ENCODE measurements around the gene HTT.

The HTT gene

DNA sequence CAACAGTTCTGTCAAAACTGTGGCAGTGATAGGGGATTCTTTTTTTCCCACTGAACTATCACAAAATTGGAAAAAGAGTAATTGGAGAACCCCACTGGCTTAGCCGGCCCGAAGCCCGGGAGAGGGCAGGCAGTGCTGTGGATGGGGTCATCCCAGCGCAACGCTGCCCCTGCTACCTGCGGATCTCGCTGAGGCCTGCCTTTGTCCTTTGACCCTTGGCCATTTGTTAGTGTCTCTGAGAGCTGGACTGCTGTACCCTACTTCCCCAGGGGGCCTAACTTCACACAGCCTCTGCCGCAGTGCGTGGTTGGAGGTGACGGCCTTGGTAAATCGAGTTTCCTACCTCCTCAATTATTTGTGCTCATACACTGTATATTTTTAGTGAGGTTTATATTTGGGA lies 131.5 kb downstream of the HTT start:
- no peak for DNase-seq

DNA sequence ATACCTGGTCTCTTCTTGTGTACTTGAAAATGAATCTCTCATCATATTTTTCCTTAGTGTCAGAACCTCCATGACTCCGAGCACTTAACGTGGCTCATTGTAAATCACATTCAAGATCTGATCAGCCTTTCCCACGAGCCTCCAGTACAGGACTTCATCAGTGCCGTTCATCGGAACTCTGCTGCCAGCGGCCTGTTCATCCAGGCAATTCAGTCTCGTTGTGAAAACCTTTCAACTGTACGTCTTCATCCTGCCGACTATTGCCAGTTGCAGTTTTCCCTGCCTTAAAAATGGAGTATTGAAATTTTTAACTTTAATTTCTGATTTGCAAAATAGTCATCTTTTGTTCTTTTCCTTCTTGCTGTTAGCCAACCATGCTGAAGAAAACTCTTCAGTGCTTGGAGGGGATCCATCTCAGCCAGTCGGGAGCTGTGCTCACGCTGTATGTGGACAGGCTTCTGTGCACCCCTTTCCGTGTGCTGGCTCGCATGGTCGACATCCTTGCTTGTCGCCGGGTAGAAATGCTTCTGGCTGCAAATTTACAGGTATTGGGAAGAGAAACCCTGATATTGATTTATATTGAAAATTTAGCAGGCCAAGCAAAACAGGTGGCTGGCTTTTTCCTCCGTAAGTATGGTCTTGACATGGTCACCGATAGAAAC lies 132.1 kb downstream of the HTT start:
- DNase-seq: no peak

DNA sequence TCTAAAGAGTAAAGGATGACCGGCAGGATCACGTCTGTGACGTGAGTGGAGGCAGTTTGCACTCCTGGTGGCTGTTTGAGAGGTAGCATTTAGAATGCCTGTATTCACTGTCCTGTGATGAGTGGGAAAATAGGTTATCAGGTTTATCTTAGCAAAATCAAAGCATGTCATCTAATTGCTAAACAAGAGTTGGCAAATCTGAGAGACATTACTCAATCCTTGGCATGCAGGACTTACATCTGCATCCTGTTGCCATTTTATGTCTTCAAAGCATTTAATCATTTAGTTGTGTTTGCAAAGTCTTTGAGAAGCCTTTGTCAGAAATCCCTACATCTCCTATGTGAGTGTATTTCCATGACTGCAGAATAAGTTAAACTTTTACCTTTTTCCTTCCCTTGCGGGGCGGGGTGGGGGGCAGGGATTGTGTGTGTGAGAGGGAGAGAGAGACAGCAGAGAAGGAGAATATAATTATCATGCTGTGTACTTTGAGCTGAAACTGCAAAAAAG lies 133.1 kb downstream of the HTT start:
- DNase-seq: no peak

DNA sequence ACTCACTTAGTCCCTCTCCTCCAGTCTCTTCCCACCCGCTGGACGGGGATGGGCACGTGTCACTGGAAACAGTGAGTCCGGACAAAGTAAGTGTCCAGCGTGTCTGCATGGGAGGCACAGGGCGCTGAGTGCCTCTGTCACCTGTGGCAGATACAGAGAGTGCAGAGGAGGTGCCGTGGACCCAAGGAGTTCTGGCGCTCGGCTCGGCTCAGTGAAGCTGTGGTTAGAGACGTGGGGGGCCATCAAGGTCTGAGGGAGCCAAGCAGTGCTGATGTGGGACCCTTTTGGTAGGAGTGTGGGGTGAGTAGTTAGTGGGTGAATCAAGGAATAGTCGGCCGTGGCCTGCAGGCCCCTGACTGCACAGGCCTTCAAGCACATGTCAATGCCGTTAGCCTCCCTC lies 134.3 kb downstream of the HTT start:
- DNase-seq: no peak

DNA sequence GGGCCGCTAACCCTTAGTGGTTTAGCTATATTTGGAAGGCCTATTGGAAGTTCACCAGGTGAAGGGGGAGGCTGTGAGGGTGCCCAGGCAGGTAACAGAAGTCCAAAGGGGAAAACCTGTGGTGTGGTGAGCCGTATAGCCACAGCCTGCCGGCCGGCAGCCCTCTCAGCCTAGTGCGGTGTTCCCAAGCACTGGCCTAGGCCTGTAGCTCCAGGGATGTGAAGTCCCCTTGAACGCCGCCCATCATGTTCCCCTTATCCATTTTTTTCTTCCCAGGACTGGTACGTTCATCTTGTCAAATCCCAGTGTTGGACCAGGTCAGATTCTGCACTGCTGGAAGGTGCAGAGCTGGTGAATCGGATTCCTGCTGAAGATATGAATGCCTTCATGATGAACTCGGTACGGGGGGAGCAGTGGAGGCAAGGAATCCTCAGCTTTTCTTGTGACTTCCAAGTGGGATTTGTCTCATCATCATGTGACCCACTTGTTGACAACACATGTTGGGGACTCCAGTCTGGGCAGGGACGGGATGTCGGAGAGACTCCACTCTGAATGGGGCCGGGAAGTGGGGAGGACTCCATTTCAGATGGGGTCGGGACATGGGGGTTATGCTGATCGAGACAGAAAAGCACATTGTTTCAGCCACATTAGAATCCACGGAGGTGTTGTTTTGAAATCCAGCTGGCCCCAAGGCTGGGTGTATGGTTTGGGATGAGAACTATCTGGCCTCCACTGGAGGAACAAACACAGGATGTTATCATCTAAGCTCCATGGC lies 135.3 kb downstream of the HTT start:
- no peak for DNase-seq

DNA sequence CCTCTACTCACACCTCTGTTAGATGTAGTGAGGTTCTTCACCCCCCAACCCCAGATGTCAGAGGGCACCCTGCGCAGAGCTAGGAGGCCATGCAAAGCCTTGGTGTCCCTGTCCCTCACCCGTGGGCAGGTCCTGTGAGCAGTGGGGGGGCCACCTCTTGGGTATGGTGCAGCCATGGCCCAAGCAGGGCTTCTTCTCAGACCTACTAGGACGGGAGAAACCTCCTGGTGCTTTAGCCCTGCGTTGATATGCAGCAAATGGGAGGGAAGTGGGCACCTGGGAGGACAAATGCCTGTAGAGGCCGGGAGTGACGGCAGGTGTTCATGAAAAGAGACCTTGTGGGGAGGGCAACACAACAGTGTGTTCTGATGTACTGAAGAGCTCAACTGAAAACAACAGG lies 136.0 kb downstream of the HTT start:
- DNase-seq: no peak

DNA sequence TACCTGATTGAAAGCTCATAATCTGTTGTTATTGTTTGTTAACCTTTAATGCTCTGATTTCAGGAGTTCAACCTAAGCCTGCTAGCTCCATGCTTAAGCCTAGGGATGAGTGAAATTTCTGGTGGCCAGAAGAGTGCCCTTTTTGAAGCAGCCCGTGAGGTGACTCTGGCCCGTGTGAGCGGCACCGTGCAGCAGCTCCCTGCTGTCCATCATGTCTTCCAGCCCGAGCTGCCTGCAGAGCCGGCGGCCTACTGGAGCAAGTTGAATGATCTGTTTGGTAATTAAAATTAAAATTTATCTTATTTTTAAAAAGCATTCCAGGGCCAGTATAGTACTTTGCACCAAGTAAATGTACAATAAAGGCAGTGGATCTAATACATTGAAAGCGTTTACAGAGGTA lies 137.4 kb downstream of the HTT start:
- DNase-seq: no peak

DNA sequence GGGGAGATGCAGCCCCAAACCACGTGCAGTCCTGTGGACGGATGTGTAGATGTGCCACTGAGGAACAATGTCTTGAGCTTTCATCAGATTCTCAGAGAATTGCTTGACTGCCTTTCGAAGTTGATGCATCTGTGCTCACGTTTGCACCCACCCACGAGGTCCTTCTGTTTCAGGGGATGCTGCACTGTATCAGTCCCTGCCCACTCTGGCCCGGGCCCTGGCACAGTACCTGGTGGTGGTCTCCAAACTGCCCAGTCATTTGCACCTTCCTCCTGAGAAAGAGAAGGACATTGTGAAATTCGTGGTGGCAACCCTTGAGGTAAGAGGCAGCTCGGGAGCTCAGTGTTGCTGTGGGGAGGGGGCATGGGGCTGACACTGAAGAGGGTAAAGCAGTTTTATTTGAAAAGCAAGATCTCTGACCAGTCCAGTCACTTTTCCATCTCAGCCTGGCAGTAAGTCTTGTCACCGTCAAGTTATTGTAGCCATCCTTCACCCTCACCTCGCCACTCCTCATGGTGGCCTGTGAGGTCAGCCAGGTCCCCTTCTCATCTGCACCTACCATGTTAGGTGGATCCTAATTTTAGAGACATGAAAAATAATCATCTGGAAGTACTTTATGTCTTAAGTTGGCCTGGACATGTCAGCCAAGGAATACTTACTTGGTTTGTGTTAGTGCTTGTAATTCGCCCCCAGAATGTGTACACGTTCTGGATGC lies 138.1 kb downstream of the HTT start:
- DNase-seq: no peak

DNA sequence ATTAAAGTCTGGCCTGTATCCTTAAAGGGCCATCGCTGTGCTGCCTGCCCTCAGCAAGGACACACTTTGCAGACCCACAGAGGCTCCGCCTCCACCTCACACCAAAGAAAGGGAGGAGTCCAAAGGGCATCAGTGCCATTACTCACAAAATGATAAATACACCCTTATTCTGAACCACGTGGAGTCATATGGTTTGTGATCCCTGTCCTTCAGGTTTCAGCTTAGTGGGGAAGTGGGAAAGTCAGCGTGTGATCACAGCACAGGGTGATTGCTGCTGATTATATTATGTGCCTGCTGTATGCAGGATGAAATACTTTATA lies 138.6 kb downstream of the HTT start:
- DNase-seq: no peak

DNA sequence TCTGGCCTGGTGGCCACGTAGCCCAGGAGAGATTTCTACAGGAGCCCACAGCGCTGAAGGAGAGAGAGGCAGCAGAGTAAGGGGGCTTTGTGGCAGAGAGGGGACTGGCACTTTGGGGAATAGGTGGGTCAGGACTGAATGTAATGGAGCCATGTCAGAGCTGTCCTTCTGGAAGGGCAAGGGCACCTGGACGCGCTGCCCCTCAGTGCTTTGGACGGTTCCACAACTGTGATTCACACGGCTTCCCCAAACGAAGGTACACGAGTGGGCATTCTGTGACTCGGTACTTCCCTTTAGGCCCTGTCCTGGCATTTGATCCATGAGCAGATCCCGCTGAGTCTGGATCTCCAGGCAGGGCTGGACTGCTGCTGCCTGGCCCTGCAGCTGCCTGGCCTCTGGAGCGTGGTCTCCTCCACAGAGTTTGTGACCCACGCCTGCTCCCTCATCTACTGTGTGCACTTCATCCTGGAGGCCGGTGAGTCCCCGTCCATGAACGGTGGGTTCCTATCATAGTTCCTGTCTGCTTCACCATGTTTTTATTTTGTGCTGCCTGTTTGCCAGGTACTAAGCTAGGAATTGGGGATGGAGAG lies 139.3 kb downstream of the HTT start:
- DNase-seq: no peak

DNA sequence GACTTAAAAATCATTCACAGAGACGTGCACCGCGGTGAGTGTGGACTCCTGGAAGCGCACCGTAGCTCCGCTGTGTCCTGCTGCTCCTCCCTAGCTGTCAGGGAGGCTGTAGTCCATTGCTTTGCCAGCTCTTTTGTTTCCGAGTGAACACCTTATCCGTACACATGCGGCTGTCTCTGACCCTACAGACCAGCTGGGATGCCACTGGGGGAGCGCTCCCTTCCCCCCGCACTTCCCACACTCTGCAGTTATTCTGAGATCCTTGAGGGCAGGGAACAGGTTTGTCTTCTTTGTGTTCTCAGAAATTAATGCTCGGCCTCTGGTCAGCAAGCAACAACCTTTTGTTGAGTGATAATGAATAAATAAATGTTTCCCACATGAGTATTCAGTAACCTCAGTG lies 140.8 kb downstream of the HTT start:
- DNase-seq: no peak

DNA sequence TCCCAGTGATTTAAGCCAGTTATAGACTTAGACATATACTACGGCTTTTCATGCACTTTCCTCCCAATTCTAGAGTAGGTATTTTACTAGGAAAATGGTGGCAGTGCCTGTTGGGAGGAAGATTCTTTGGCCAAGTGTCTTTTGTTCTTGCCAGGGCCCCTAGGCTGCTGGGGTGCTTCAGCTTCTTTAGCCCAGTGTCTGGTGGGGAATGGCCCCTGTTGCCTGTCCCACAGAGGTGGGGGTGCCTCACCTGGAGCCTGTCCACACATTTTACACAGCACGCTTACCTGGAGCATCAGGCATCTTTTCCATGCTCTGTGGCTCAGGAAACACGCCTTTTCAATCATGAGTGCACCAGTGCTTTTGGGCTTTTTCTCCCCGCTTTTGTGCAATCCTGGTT lies 141.3 kb downstream of the HTT start:
- DNase-seq: no peak

DNA sequence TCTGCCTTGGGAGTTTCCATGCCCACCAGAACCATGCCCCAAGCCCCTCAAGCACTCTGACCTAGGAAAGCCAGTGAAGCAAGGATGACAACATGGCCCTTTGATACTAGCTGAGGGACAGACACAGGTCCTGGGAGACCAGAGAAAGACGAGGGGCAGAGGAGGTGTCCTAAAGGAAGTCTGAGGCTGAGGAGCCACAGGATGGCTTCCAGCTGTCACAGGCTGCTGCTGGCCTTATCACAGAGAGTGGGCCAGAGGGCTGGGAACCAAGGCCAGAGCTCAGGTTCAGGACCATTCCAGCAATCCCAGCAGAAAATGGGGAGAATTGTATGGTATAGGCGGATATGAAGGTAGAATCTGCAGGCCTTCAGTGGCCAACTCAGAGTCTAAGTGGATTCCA lies 142.8 kb downstream of the HTT start:
- no peak for DNase-seq

DNA sequence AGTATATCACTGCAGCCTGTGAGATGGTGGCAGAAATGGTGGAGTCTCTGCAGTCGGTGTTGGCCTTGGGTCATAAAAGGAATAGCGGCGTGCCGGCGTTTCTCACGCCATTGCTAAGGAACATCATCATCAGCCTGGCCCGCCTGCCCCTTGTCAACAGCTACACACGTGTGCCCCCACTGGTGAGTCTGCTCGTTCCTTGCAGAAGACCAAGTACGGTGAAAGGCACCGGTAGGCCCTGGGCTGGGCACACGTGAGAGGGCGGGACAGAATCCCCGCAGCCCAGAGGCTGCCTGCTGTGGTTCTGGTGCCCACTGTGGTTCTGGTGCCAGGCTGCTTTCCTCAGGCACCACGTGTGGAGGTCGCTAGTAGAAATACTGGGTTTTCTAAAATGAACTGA lies 143.3 kb downstream of the HTT start:
- DNase-seq: no peak

DNA sequence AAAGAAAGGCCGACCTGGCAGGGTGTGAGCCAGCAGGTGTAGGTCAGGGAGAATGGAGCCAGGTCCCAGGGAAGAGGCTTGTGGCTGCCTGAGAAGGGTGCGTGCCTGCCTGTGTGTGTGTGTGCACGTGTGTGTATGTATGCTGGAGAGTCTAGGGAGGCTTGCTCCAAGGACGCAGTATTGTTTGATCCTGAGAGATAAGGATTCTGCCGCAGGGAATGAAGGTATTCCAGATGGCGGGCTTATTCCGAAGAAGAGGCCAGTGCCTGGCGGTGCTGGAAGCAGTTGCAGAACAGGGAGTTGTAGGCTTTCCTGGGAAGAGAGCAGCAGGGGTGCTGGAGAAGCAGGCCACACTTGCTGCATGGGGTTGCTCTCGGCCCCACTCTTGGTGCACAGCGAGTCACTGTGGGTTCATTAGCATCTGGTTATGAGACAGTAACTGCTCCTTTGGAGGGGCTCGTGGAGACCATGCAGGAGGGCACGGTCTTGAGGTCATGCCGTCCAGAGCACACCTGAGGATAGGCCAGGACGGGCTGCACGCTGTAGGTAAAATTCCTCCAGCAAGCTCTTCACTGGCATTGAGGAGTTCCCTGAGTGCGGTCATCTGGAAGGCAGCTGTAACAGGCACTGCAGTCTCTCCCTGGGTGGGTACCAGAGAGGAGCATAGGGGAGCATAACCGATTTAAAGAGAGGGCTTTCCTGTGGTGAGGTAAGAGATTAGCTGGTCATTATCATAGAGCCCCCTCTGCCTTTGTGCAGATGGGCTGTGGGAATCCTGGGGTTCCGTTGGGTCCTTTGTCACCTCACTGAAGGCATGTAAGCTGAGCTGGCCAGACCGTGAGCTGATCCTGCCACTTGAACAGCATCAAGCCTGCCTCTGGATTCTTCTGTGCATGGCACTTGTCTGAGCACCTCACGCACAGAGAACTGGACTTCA lies 144.6 kb downstream of the HTT start:
- no peak for DNase-seq

DNA sequence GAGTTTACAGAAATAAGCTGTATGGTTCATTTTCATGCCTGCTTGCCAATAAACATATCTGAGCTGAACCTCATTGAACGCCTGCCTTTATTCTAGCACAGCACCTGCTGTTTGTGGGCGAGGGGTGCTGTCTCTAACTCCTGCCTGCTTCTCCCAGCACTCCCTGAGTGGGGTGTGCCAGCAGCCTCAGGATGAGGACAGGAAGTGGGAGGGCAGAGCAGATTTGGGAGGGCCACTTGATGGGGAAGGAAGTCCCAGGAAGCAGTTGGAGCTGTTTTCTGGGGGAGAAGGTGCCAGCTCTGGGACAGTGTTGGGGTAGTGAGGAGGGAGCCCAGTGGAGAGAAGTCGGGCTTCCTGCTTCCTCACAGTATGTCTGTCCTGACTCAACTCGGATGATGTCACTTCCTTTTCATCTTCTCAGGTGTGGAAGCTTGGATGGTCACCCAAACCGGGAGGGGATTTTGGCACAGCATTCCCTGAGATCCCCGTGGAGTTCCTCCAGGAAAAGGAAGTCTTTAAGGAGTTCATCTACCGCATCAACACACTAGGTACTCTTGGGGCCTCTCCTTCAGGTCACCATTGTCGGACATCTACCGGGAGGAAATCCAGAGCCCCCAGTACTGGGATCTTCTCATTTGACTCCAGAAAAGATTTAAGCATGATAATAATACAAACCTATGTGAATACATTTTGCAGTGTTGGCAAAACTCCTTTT lies 145.4 kb downstream of the HTT start:
- no peak for DNase-seq

DNA sequence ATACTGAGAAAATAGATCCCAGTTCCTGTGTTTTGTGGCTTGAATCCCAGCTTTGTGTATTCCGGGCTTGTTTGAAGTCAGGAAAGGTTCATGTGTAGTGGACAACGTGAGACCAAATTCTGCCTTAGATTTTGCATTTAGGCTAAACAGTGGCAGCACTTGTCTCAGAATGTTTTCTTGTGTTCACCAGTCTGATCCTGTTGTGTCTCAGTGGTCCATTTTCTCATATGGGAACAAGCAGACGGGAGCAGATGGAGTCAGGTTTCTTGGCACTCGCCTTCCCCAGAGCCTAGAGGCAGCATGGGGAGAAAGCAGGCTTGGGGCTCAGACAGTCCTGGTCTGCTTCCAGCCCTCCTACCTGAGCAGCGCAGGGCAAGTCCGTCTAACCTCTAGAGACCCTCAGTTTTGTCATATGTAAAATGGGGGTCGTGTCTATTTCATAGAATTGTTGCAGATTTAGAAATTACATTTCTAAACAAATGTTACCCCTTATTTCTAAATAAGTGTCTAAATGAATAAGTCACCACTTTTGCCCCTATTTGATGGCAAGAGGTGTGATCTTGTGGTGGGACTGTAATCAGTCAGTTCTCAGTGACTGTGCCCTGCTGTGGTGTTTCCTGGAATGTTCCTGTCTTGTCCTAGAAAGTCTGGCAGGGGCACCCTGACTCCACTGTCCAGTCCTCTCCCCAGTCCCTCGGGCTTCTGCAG lies 146.1 kb downstream of the HTT start:
- DNase-seq: no peak

DNA sequence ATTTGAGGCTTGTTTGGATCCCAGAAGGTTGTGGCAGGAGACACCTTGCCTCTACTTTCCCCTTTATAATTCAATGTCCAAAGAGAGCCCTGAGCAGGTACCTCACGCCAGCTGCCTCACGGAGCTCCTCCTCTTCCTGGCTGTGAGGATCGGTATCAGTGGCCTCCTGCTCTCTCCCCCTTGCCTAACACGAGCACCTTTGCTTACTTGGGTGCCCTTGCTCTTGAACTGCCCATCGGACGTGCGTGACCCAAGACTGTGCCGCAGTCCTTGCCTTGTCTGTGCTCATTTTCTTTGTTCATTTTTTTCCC lies 146.7 kb downstream of the HTT start:
- no peak for DNase-seq

DNA sequence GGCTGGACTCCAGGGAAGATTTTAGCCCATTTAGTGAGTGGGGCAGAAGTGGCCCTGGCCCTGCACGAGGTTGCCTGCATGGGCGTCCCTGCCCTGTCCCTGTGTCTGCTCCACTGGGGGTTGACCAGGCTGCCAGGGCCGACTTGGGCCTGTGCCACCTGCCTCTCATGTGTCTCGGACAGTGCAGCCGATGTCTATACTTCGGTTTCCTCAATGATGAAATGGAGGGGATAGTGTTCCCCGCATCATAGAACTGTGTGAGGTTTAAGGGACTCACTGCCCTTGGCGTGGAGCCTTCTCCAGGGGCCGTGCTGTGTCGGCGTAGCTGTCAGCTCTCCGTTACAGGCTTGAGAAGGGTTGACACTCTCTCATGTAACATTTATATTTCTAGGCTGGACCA lies 147.5 kb downstream of the HTT start:
- no peak for DNase-seq

DNA sequence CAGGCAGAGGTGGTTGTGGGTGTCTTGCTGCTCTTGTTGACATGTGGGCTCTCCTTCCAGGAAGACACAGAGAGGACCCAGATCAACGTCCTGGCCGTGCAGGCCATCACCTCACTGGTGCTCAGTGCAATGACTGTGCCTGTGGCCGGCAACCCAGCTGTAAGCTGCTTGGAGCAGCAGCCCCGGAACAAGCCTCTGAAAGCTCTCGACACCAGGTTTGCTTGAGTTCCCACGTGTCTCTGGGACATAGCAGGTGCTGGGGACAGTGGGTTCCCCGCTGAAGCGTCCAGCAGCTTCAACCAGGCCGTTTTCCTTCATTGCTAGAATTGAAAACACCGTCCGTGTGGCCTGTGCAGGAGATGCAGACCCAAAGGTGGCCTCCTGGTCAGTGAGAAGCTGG lies 148.9 kb downstream of the HTT start:
- DNase-seq: no peak

DNA sequence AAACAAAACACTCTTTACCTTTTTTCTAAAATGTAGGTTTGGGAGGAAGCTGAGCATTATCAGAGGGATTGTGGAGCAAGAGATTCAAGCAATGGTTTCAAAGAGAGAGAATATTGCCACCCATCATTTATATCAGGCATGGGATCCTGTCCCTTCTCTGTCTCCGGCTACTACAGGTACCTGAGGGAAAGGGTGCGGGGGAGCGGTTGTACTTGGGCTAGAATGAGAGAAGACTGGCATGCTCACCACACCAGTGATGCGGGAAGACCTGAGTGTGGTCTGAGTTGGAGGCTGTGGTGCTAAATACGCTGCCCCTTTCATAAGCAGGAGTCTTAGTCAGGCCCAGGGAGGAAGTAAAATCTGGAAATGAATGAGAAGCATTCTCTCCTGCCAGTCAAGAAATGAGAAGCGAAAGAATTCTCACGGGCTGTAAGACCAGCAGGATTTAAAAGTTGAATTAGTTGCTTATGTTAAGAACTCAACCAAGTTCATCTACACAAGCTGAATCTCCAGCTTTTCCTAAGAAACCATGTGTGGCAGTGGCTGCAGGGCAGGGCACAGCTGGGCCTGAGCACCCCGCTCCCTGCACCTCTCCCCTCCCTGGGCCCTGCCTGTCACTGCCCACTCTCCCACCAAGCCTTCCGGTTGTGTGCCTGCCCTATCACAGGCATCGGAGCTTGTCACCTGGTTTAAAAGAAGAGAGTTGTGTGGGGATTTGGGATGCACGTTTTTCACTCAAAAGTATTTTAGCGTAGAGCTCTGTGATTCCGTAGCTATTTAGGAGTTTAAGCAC lies 149.7 kb downstream of the HTT start:
- DNase-seq: no peak
